ENCODE measurements around the gene LRFN4.

LRFN4 gene

DNA sequence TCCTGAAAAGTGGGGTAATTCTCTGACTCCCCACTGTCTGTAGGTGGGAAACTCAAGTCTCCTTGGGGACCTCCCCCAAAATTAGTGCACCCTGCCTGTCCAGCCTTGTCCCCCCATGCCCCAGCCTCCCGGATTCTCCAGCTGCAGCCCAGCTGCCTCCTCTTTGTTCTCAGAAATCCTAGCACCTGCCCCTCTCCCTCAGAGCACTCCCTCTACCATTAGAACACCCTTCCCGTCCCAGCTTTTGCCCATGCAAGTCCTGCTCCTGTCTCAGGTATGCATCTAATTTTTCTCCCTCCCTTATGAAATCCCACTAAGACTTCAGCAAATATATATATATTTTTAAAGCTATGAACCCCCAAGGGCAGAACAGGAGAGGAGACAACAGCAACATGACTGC lies 37.3 kb downstream of the LRFN4 start:
- DNase-seq, result no peak

DNA sequence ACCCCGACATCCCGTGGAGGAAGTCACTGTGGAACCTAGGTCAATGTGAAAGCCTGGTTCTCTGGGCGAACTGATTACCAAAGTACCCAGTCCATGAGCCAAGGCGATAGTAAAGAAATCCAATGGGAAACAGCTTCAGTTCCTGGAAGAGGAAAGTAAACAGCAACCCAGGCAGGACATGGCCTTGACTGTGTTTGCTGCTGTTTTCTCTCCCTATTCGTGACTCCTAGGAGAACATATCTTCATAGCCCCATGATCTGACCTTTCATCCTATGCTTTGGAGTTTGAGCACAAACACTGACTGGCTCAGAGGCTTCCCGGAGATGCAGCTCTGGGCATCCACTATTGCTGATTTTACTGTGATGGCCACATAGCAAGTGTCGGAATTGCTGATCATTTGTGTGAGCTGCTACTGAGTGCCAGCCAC lies 45.1 kb downstream of the LRFN4 start:
- no peak for DNase-seq

DNA sequence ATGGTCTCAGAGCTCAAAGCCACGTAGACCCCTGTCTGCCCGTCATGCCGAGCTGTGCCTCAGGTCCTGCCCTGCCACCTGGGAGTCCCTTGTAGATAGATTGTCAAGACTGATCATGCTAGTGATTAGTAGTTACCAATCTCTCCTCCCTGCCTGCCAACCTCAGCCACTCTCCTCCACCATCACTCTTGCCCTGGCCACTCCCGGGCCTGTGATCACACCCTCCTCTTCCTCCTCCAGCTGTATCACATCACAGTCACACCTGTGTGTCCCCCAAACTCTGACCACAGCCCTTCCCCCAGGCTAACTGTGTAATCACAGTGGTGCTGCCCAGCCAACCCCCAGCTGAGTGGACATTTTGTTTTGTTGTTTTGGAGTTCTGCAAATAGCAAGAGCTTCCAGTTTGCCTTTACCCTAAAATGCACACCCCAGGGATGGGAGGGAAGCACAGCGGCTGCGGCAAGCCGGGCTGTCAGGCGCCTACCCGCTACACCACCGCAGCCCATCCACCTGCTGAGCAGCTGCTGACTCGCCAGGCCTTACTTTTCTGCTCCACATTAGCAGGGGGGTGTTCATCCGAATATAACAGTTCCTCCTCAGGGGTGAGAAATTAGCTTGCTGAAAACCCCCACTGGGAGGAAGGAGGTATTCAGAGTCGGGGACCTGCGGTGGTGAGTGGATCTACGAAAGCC lies 45.8 kb downstream of the LRFN4 start:
- no peak for DNase-seq

DNA sequence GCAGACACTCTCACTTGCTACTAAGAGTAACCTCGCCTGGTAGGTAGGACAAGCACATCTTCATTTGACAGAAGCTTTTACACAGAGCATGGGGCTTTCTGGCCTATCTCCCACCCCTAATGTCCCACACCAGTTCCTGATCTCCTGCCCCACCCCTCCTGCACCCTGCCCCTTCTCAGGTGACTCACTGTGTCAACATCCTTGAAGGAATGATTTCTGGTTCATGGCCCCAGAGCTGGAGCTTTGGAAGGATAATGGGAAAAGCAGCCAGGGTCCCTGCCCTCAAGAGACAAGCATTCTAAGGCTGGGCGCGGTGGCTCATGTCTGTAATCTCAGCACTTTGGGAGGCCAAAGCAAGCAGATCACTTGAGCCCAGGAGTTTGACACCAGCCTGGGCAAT lies 47.2 kb downstream of the LRFN4 start:
- peak; percentile 41 for DNase-seq

DNA sequence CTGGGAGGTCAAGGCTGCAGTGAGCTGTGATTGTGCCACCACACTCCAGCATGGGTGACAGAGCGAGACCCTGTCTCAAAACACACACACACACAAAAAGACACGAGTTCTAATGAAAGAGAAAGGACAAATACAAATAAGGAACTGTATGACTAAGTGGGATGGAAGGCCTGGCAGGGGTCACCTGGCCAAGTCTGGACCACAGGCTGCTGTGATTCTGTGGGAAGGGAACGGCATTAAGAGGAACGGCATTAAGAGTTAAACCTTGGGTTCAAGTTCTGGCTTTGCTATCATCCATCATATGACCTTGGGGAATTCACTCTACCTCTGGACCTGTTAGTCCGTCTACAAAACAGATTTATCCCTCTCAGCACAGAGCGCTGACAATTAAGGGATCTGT lies 47.7 kb downstream of the LRFN4 start:
- no peak for DNase-seq

DNA sequence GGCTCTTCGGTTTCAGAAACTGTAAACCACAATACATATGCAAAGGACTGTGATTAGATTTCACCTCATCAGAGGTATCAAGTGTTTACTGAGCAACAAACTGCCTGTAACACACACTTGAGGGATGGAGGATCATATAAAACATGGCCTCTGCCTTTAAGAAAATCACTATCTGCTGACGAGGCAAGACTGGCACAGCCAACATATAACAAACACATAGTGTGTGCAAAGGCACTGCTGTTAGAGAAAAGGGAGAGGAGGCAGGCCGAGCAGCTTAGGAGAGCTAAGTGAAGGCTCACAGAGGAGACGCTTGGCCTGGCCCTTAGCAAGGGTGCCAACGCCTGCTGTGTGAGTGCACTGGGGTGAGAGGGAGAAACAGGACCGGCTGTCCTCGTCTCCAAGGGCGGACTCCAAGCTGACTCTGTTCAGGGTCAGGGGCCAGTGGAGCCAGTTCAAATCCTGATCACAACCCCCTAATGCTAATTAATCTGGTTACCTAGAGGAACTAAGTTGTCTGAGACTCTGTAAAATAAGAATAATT lies 48.2 kb downstream of the LRFN4 start:
- DNase-seq, result no peak

DNA sequence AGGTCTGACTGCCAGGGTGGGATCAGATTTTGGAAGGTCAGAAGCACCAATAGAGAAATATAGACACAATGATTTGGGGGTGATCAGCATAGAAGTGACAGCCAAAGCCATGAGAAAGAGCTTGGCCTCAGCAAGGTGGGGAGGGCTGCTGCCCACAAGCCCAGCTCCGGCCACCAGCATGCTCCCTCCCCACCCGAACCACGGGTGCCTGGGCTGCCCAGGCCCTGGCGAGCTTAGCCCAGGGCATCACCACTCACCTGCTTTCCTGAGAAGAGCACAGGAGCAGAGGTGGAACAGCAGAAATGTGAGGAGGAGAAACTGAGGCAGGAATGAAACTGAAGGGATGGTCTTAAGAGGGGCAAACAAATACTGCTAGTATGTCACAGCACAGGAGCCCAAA lies 48.8 kb downstream of the LRFN4 start:
- DNase-seq, result no peak

DNA sequence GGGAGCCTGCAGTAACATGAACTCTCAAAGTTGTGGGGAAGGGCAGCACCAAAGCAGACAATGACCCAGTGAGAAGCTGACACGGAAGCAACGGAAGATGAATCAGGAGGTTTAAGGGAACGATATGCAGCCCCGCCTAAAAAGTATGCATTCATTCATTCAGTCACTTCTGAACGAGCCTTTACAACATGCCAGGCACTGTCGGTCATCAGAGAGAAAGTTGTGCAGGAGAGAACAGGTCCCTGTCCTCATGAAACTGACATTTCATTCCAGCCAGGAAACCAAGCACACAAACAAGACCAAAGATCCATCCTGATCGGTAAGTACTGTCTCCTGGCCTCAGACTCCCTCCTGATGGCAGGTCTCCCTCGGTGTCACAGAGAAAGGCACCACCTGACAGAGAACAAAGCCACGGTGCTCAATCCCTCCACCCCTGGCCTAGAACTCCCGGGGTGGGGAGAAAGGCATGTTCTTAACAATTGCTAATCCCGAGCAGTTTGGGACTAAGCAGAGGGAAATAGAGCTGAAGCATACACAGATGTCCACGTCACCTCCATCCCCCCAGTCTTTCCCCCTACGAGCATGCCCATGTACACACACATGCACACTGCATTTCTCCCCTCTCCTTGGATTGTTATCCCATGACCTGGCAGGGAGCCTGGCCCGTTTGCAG lies 49.3 kb downstream of the LRFN4 start:
- peak; percentile 62 for DNase-seq

DNA sequence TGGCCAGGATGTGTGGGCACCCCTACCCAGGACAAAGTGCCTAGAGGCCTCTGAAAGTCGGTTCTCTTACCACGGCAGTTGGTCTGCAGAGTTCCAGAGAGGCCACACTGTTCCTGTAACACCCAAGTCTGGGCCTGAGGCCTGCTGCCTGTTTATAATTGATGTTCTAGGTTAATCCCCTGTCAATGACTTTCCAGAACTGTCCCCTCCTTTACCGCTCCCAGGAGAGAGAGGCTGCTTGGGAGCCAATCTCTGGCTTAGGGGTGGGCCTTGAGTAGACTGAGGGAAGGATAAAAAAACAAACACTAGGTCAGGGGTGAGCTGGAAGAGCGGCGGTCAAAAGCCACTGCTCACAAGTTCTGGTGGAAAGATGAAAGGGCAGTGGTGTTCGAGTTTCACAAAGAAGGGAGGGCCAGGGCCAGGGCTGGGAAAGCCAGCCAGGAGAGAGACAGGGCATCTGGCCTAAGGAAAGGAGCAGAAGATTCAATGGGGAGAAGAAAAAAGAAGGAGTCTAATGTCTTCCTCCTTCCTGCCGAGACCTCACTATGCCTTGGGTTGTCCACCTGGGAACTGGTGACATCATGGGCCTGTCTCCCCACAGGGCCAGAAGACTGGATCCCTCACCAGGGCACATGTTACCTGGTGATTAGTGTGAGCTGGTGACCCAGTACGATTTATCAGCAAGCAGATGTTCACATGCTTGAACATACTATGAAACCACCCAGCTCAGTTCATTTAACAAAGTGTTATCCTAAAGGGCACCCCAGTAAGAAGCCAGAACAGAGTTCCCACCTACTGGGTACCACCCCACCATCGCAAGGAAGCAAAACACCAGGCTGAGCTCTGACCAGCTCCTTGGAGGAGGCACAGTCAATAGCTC lies 51.1 kb downstream of the LRFN4 start:
- DNase-seq, result no peak

DNA sequence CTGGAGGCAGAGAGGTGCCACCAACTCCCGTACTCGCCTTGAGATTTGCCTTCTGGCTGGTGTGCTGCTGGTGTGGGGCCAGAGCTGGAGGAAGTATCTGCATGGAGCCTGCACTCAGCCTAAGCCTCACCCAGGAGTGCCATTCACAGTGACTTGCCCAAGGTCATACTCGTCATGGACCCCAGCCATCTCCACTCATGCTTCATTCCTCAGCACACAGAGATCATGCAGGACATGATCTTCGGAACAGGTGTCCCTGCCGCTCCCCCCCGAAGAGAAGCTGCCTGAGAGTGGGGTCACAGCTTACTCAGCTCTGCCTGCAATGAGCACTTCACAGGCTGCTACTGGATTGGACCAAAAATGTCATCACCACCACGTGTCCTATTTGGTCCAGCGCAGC lies 52.3 kb downstream of the LRFN4 start:
- DNase-seq, result no peak

DNA sequence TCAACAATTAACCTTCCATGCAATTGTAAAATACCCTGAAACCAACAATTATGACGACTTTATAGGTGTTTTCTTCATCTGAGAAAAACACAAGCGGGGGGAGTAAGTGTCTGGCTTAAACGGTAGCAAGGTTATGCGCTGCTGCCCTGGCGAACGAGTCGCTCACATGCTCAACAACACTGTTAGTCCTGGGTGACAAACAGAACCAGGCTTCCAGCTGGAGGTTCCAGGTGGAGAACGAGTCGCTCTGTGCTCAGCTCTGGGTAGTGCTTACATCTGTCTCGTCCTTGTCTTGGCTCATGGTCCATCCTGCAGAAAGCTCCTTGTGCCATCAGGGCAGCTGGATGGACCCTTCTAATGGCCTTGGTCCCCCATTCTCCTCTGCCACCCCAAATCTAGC lies 53.2 kb downstream of the LRFN4 start:
- no peak for DNase-seq

All from fibroblast of skin of right biceps (primary cell).